A673 (cell line): ENCODE data around the gene SYT8.

Experiments
- EZH2 ChIP-seq: fragments of 200-600 bp; sonication (generic); IDR thresholded peaks from 2 replicates; pipeline ENCODE4 v1.6.1; 2017; ENCODE audit warnings: borderline replicate concordance, low read depth, mild to moderate bottlenecking, mixed read lengths, antibody characterized with exemption, low read length; ENCODE audit not compliant: poor library complexity, severe bottlenecking
- TF ChIP-seq, protein P1 (sequence below): fragments of 300-800, 200-600 bp; sonication (generic); conservative IDR thresholded peaks from 2 replicates; pipeline ENCODE4 v1.5.1; 2017; ENCODE audit warnings: low read depth, mild to moderate bottlenecking, antibody characterized with exemption, low read length, moderate library complexity, mixed read lengths

DNA sequence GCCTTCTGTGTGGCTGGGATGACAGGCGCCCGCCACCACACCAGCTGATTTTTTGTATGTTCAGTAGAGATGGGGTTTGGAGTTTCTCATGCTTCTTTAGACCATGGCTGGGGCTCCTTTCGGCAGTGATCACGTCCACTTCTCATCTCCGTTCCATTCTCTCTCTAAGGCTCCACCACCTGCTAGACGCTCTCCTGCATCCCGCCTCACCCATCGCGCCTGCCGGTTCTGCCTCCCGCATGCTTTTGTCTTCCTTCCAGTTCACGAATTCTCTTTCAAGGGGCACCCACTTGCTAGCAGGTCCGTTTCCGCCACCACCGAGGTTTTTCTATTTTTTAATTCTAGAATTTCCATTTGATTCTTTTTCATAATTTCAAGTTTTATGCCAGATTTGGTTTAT is 22.0 kb upstream of the SYT8 start:
- TF ChIP-seq, protein P1, sequence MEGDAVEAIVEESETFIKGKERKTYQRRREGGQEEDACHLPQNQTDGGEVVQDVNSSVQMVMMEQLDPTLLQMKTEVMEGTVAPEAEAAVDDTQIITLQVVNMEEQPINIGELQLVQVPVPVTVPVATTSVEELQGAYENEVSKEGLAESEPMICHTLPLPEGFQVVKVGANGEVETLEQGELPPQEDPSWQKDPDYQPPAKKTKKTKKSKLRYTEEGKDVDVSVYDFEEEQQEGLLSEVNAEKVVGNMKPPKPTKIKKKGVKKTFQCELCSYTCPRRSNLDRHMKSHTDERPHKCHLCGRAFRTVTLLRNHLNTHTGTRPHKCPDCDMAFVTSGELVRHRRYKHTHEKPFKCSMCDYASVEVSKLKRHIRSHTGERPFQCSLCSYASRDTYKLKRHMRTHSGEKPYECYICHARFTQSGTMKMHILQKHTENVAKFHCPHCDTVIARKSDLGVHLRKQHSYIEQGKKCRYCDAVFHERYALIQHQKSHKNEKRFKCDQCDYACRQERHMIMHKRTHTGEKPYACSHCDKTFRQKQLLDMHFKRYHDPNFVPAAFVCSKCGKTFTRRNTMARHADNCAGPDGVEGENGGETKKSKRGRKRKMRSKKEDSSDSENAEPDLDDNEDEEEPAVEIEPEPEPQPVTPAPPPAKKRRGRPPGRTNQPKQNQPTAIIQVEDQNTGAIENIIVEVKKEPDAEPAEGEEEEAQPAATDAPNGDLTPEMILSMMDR, result no peak
- no peak for TF ChIP-seq EZH2
